ENCODE measurements around the gene SLC18A2. TPM values are rescaled to one million over a fixed set of nuclear protein-coding genes. Genes with fewer than 3 reads are reported as not detected.
"Not testable (repeated sequence)": the region's sequence is repeated elsewhere in the genome, so short reads cannot be mapped to it uniquely, and the experiment has no call there.

Gene SLC18A2
- polyA plus RNA-seq (2013, experiment 1 of 2; ENCODE audit: insufficient read length) = 0.18 TPM
- polyA plus RNA-seq (2013, experiment 2 of 2; ENCODE audit: insufficient read length) = 0.11 TPM

GRCh38 chr10:117240621-117241529, at the start of gene SLC18A2:
Gene SLC18A2 (plus strand): TSS chr10:117241114. CDS start chr10:117241694, 580 bp downstream.
- DNase-seq = no peak

- DNase-seq = no peak
Observed at GRCh38 chr10:117197189-117197588, 43.7 kb upstream of the SLC18A2 start, which contains the start of gene KCNK18. Gene KCNK18 (plus strand): TSS chr10:117197489. CDS start chr10:117197489, 0 bp downstream.

- no peak for DNase-seq
Observed at GRCh38 chr10:117198088-117198487, 42.8 kb upstream of the SLC18A2 start.

GRCh38 chr10:117201826-117202225, 39.1 kb upstream of the SLC18A2 start:
- no peak for DNase-seq

GRCh38 chr10:117204316-117204715, 36.6 kb upstream of the SLC18A2 start:
- no peak for DNase-seq

GRCh38 chr10:117212176-117212575, 28.7 kb upstream of the SLC18A2 start:
- DNase-seq = no peak

GRCh38 chr10:117214401-117214800, 26.5 kb upstream of the SLC18A2 start:
- DNase-seq = peak; percentile 10

GRCh38 chr10:117215079-117215478, 25.8 kb upstream of the SLC18A2 start:
- no peak for DNase-seq

GRCh38 chr10:117216028-117216427, 24.9 kb upstream of the SLC18A2 start:
- no peak for DNase-seq

- DNase-seq = peak; percentile 61
Observed at GRCh38 chr10:117216611-117217195, 24.2 kb upstream of the SLC18A2 start.

GRCh38 chr10:117217196-117217761, 23.6 kb upstream of the SLC18A2 start:
- no peak for DNase-seq

GRCh38 chr10:117218654-117219053, 22.3 kb upstream of the SLC18A2 start:
- no peak for DNase-seq

- DNase-seq = peak; percentile 2
Observed at GRCh38 chr10:117221156-117221711, 19.7 kb upstream of the SLC18A2 start.

- no peak for DNase-seq
Observed at GRCh38 chr10:117222552-117222951, 18.4 kb upstream of the SLC18A2 start.

GRCh38 chr10:117222976-117223692, 17.8 kb upstream of the SLC18A2 start:
- no peak for DNase-seq

- no peak for DNase-seq
Observed at GRCh38 chr10:117223693-117224430, 17.1 kb upstream of the SLC18A2 start.

GRCh38 chr10:117224881-117225280, 16.0 kb upstream of the SLC18A2 start:
- no peak for DNase-seq

GRCh38 chr10:117226813-117227451, 14.0 kb upstream of the SLC18A2 start:
- DNase-seq = no peak

GRCh38 chr10:117228210-117228609, 12.7 kb upstream of the SLC18A2 start:
- DNase-seq = no peak

- not testable (repeated sequence) for DNase-seq
Observed at GRCh38 chr10:117230107-117230506, 10.8 kb upstream of the SLC18A2 start.

- DNase-seq = no peak
Observed at GRCh38 chr10:117237401-117237991, 3.4 kb upstream of the SLC18A2 start.

Data from fibroblast of skin of abdomen (primary cell).